ENCODE results near the gene HOXC9.

The HOXC9 gene

GRCh38 chr12:54012631-54013409 lies 12.9 kb downstream of the HOXC9 start:
- TF ChIP-seq POLR2A (IDR thresholded peaks at IDR 0.05; ENCODE audit: extremely low read depth, insufficient read length) (no peak), MAX (IDR thresholded peaks at IDR 0.05; ENCODE audit: low read depth, low read length) (no peak), CTCF (IDR thresholded peaks at IDR 0.05; ENCODE audit: low read depth, low read length) (no peak), MYC (IDR thresholded peaks at IDR 0.05; ENCODE audit: low read depth, low read length) (no peak)
- no peak overlapping the region for H3K4me3 ChIP-seq (ENCODE audit: low read depth, low read length)
- DNase-seq (ENCODE audit: low read depth): no peak

- TF ChIP-seq CTCF (IDR thresholded peaks at IDR 0.05; ENCODE audit: low read depth, low read length): no peak
- no peak for TF ChIP-seq POLR2A (IDR thresholded peaks at IDR 0.05; ENCODE audit: extremely low read depth, insufficient read length)
- TF ChIP-seq MAX (IDR thresholded peaks at IDR 0.05; ENCODE audit: low read depth, low read length): no peak
- TF ChIP-seq MYC (IDR thresholded peaks at IDR 0.05; ENCODE audit: low read depth, low read length): no peak
- no peak overlapping the region for H3K4me3 ChIP-seq (ENCODE audit: low read depth, low read length)
- DNase-seq (ENCODE audit: low read depth): no peak
These were observed 14.5 kb downstream of the HOXC9 start for GRCh38 chr12:54014377-54015017.

- TF ChIP-seq MYC (IDR thresholded peaks at IDR 0.05; ENCODE audit: low read depth, low read length) (no peak), MAX (IDR thresholded peaks at IDR 0.05; ENCODE audit: low read depth, low read length) (no peak), CTCF (IDR thresholded peaks at IDR 0.05; ENCODE audit: low read depth, low read length) (no peak), POLR2A (IDR thresholded peaks at IDR 0.05; ENCODE audit: extremely low read depth, insufficient read length) (no peak)
- no peak overlapping the region for H3K4me3 ChIP-seq (ENCODE audit: low read depth, low read length)
- no peak for DNase-seq (ENCODE audit: low read depth)
These were observed 15.3 kb downstream of the HOXC9 start for GRCh38 chr12:54015018-54015931.

GRCh38 chr12:54016051-54016450 lies 16.1 kb downstream of the HOXC9 start:
- TF ChIP-seq POLR2A (IDR thresholded peaks at IDR 0.05; ENCODE audit: extremely low read depth, insufficient read length) (no peak), MYC (IDR thresholded peaks at IDR 0.05; ENCODE audit: low read depth, low read length) (no peak), CTCF (IDR thresholded peaks at IDR 0.05; ENCODE audit: low read depth, low read length) (no peak), MAX (IDR thresholded peaks at IDR 0.05; ENCODE audit: low read depth, low read length) (no peak)
- no peak overlapping the region for H3K4me3 ChIP-seq (ENCODE audit: low read depth, low read length)
- no peak for DNase-seq (ENCODE audit: low read depth)

GRCh38 chr12:54016478-54016964 lies 16.6 kb downstream of the HOXC9 start:
- TF ChIP-seq POLR2A (IDR thresholded peaks at IDR 0.05; ENCODE audit: extremely low read depth, insufficient read length): no peak
- TF ChIP-seq MAX (IDR thresholded peaks at IDR 0.05; ENCODE audit: low read depth, low read length): no peak
- TF ChIP-seq MYC (IDR thresholded peaks at IDR 0.05; ENCODE audit: low read depth, low read length): no peak
- no peak for TF ChIP-seq CTCF (IDR thresholded peaks at IDR 0.05; ENCODE audit: low read depth, low read length)
- DNase-seq (ENCODE audit: low read depth): peak; percentile 44
- peak overlapping the region; percentile 83 for H3K4me3 ChIP-seq (ENCODE audit: low read depth, low read length)
